A673 (cell line): ENCODE data around the gene NRL. TPM values are rescaled to one million over a fixed set of nuclear protein-coding genes. Genes with fewer than 3 reads are reported as not detected.
"Not testable (repeated sequence)": the region's sequence is repeated elsewhere in the genome, so short reads cannot be mapped to it uniquely, and the experiment has no call there.

Experiments used
- BruUV-seq: library from RNA; stranded (reverse); fragments of 400-500 nt; replicated peaks from 2 replicates; lab custom pipeline; 2021; lab: Mats Ljungman, UMichigan
- CTCF ChIA-PET: fragments of 300-600 bp; sonication (Branson Sonifier 250); formaldehyde crosslinking; loops from one replicate; lab custom pipeline; 2022; ENCODE audit warnings: antibody characterized with exemption; lab: Charles Lee
- POLR2A ChIA-PET: fragments of 300-600 bp; sonication (Branson Sonifier 250); formaldehyde crosslinking; loops from one replicate; lab custom pipeline; 2022; ENCODE audit warnings: antibody characterized with exemption; ENCODE audit not compliant: low non-redundant PET; lab: Charles Lee
- DNase-seq: peaks from one replicate; pipeline ENCODE4 v3.0.0-alpha.2; 2015; ENCODE audit warnings: low spot score
- H3K27ac ChIP-seq: fragments of 200-600 bp; sonication (generic); 2 replicates; pipeline ENCODE4 v1.5.1; 2016; ENCODE audit warnings: mixed run types, low read depth, mild to moderate bottlenecking, mixed read lengths, antibody characterized with exemption, low read length; ENCODE audit not compliant: poor library complexity, severe bottlenecking
- H3K27me3 ChIP-seq: fragments of 200-600 bp; sonication (generic); replicated peaks from 2 replicates; pipeline ENCODE4 v1.6.1; 2017; ENCODE audit warnings: mixed run types, low read depth, mild to moderate bottlenecking, mixed read lengths, antibody characterized with exemption, low read length; ENCODE audit not compliant: insufficient read depth, poor library complexity
- H3K36me3 ChIP-seq: fragments of 200-600 bp; sonication (generic); 2 replicates; pipeline ENCODE4 v1.6.1; 2016; ENCODE audit warnings: mixed run types, mild to moderate bottlenecking, mixed read lengths, antibody characterized with exemption, low read length; ENCODE audit not compliant: insufficient read depth, poor library complexity, severe bottlenecking
- H3K4me1 ChIP-seq: fragments of 200-600 bp; sonication (generic); 2 replicates; pipeline ENCODE4 v1.6.1; 2017; ENCODE audit warnings: mixed run types, mild to moderate bottlenecking, mixed read lengths, antibody characterized with exemption, low read length; ENCODE audit not compliant: insufficient read depth, poor library complexity, severe bottlenecking
- H3K4me3 ChIP-seq: fragments of 200-600 bp; sonication (generic); 2 replicates; pipeline ENCODE4 v1.5.1; 2016; ENCODE audit warnings: low read depth, mixed run types, mild to moderate bottlenecking, mixed read lengths, low read length; ENCODE audit not compliant: poor library complexity, severe bottlenecking
- H3K9me3 ChIP-seq: fragments of 200-600 bp; sonication (generic); 2 replicates; pipeline ENCODE4 v1.6.1; 2016; ENCODE audit warnings: mixed run types, low read depth, mild to moderate bottlenecking, mixed read lengths, antibody characterized with exemption, low read length; ENCODE audit not compliant: poor library complexity, severe bottlenecking
- EZH2 ChIP-seq: fragments of 200-600 bp; sonication (generic); IDR thresholded peaks from 2 replicates; pipeline ENCODE4 v1.6.1; 2017; ENCODE audit warnings: borderline replicate concordance, low read depth, mild to moderate bottlenecking, mixed read lengths, antibody characterized with exemption, low read length; ENCODE audit not compliant: poor library complexity, severe bottlenecking
- intact Hi-C: fragments of 100-400 bp; cut with micrococcal nuclease; formaldehyde crosslinking; loops from one replicate; pipeline ENCODE4 v1.10.0; 2022; ENCODE audit not compliant: unreplicated experiment
- microRNA-seq: library from miRNA; unstranded; fragments of <30 nt; microRNA quantifications from one replicate; pipeline ENCODE4 v1.2.0, GENCODE V29; 2021
- total RNA-seq: library from RNA; stranded (reverse); gene quantifications from 2 replicates; pipeline ENCODE4 v1.2.3, GENCODE V29; 2021
- TF ChIP-seq, protein P1 (sequence below): fragments of 300-800, 200-600 bp; sonication (generic); conservative IDR thresholded peaks from 2 replicates; pipeline ENCODE4 v1.5.1; 2017; ENCODE audit warnings: low read depth, mild to moderate bottlenecking, antibody characterized with exemption, low read length, moderate library complexity, mixed read lengths

NRL gene
- total RNA-seq, 1 experiment from 2014 or later = 1.9 TPM

DNA sequence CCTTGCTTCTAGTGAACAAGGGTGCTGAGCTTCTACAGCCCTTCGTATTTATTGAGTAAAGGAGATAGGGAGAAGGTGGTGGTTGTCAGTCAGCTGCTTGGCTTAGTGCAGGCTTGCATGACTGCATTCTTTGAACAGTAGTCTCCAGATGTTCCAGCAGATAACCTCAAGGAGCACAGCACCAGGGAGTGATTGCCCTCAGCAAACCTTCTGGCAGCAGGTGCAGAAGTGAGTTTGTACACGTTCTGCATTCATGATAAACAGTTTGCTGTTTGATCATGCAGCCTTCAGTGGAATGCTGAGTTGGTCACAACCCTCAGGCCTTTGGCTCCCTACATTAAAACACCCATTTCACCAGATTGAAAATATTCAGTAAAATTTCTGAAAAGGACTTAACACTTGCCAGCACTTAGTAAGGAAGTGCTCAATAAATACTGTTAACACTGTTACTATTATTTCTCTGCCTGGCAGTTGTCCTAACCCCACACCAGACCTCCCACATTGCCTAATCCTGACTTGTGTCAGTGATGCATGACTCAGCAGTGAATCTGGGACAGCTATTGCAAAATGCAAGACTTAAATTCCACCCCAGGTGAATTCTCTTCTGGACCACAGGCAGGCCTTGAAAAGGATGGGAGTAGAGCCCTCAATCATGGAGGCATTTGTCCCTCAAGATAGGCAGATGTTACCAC is 81.9 kb downstream of the NRL start:
- CTCF ChIA-PET = no interaction called here
- Histone ChIP-seq H3K4me3 (no peak overlapping the region), H3K36me3 (no peaks in the 10 kb centered on the region), H3K27ac (no peak overlapping the region), H3K4me1 (no peaks in the 10 kb centered on the region), H3K9me3 (no peaks in the 10 kb centered on the region), H3K27me3 (no peaks in the 10 kb centered on the region)
- BruUV-seq = no TSS peak
- DNase-seq = no peak
- TF ChIP-seq, protein P1, sequence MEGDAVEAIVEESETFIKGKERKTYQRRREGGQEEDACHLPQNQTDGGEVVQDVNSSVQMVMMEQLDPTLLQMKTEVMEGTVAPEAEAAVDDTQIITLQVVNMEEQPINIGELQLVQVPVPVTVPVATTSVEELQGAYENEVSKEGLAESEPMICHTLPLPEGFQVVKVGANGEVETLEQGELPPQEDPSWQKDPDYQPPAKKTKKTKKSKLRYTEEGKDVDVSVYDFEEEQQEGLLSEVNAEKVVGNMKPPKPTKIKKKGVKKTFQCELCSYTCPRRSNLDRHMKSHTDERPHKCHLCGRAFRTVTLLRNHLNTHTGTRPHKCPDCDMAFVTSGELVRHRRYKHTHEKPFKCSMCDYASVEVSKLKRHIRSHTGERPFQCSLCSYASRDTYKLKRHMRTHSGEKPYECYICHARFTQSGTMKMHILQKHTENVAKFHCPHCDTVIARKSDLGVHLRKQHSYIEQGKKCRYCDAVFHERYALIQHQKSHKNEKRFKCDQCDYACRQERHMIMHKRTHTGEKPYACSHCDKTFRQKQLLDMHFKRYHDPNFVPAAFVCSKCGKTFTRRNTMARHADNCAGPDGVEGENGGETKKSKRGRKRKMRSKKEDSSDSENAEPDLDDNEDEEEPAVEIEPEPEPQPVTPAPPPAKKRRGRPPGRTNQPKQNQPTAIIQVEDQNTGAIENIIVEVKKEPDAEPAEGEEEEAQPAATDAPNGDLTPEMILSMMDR = no peak
- TF ChIP-seq EZH2 = no peak
- intact Hi-C loops = no loop called here
- POLR2A ChIA-PET = no interaction called here

DNA sequence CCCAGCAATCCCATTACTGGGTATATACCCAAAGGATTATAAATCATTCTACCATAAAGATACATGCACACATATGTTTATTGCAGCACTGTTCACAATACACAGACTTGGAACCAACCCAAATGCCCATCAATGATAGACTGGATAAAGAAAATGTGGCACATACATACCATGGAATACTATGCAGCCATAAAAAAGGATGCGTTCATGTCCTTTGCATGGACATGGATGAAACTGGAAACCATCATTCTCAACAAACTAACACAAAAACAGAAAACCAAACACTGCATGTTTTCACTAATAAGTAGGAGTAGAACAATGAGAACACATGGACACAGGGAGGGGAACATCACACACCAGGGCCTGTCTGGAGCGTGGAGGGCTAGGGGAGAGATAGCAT is 83.4 kb downstream of the NRL start:
- DNase-seq, H3K36me3 ChIP-seq, CTCF ChIA-PET, H3K27me3 ChIP-seq, H3K9me3 ChIP-seq, H3K4me1 ChIP-seq, H3K27ac ChIP-seq, intact Hi-C loops, H3K4me3 ChIP-seq, POLR2A ChIA-PET, BruUV-seq: not testable (repeated sequence)

DNA sequence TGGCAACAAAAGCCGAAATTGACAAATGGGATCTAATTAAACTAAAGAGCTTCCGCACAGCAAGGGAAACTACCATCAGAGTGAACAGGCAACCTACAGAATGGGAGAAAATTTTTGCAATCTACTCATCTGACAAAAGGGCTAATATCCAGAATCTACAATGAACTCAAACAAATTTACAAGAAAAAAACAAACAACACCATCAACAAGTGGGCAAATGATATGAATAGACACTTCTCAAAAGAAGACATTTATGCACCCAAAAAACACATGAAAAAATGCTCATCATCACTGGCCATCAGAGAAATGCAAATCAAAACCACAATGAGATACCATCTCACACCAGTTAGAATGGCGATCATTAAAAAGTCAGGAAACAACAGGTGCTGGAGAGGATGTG is 85.1 kb downstream of the NRL start:
- DNase-seq, H3K4me3 ChIP-seq, H3K9me3 ChIP-seq, intact Hi-C loops, POLR2A ChIA-PET, H3K27me3 ChIP-seq, H3K27ac ChIP-seq, H3K36me3 ChIP-seq, H3K4me1 ChIP-seq, CTCF ChIA-PET, BruUV-seq: not testable (repeated sequence)

Small RNA genes lying within 50 kb of the gene (microRNA-seq; reads per million reads assigned to microRNA genes)
- gene MIR7703 = not detected

Other genes starting within 250 kb of the NRL start
- 10.1 and 11.4 TPM in 2 replicates for gene DHRS4, start 161.2 kb downstream of the NRL start, total RNA-seq
- 9.3 and 10.6 TPM in 2 replicates for gene DHRS4L2, start 126.0 kb downstream of the NRL start, total RNA-seq
- gene CARMIL3, start 62.9 kb downstream of the NRL start, total RNA-seq = 0.49 and 1.2 TPM in 2 replicates
- not detected in 2 replicates for gene CPNE6, start 43.4 kb downstream of the NRL start, total RNA-seq
- 16.8 and 46.3 TPM in 2 replicates for gene PCK2, start 20.6 kb downstream of the NRL start, total RNA-seq
- gene DCAF11, start 172 bp downstream of the NRL start, total RNA-seq = 45.5 and 49.1 TPM in 2 replicates
- gene FITM1, start 15.7 kb upstream of the NRL start, total RNA-seq = 0.48 TPM in 1 of 2 replicates, not detected in the other
- 160 and 173 TPM in 2 replicates for gene PSME1, start 21.2 kb upstream of the NRL start, total RNA-seq
- 36.8 and 50.4 TPM in 2 replicates for gene EMC9, start 26.6 kb upstream of the NRL start, total RNA-seq
- 171 and 172 TPM in 2 replicates for gene PSME2, start 31.7 kb upstream of the NRL start, total RNA-seq
- gene RNF31, start 32.5 kb upstream of the NRL start, total RNA-seq = 59.9 and 62.1 TPM in 2 replicates
- gene IRF9, start 46.3 kb upstream of the NRL start, total RNA-seq = 25.1 and 27.3 TPM in 2 replicates
- 5.4 and 8.4 TPM in 2 replicates for gene REC8, start 57.1 kb upstream of the NRL start, total RNA-seq
- 150 and 157 TPM in 2 replicates for gene IPO4, start 73.9 kb upstream of the NRL start, total RNA-seq
- gene TM9SF1, start 80.5 kb upstream of the NRL start, total RNA-seq = 46.9 and 55.5 TPM in 2 replicates
- 0.70 and 0.75 TPM in 2 replicates for gene TSSK4, start 90.7 kb upstream of the NRL start, total RNA-seq
- 51.9 and 56.7 TPM in 2 replicates for gene CHMP4A, start 98.5 kb upstream of the NRL start, total RNA-seq
- gene MDP1, start 101.1 kb upstream of the NRL start, total RNA-seq = 21.3 and 22.4 TPM in 2 replicates
- gene NEDD8, start 117.4 kb upstream of the NRL start, total RNA-seq = 257 and 266 TPM in 2 replicates
- gene GMPR2, start 118.0 kb upstream of the NRL start, total RNA-seq = 82.7 and 85.8 TPM in 2 replicates
- 46.1 and 47.0 TPM in 2 replicates for gene TINF2, start 127.7 kb upstream of the NRL start, total RNA-seq
- 1.5 and 3.5 TPM in 2 replicates for gene TGM1, start 148.2 kb upstream of the NRL start, total RNA-seq
- 22.2 and 23.8 TPM in 2 replicates for gene RABGGTA, start 156.6 kb upstream of the NRL start, total RNA-seq
- 13.3 and 14.5 TPM in 2 replicates for gene DHRS1, start 184.8 kb upstream of the NRL start, total RNA-seq
- 34.0 and 37.1 TPM in 2 replicates for gene NOP9, start 184.9 kb upstream of the NRL start, total RNA-seq
- gene CIDEB, start 193.0 kb upstream of the NRL start, total RNA-seq = 0.42 TPM in 1 of 2 replicates, not detected in the other
- 7.6 and 9.0 TPM in 2 replicates for gene LTB4R2, start 195.2 kb upstream of the NRL start, total RNA-seq
- gene LTB4R, start 196.6 kb upstream of the NRL start, total RNA-seq = 6.6 and 8.9 TPM in 2 replicates
- gene ADCY4, start 220.1 kb upstream of the NRL start, total RNA-seq = 0.84 and 1.5 TPM in 2 replicates
- gene RIPK3, start 225.0 kb upstream of the NRL start, total RNA-seq = not detected in 2 replicates